Adrenal gland (tissue), 5 donors: ENCODE data around the gene MDP1.

Experiments used
- CTCF ChIP-seq, 6 experiments: fragments of 450-650 bp in 4 of 6; fragments of 200-600 bp in 2 of 6; sonication (generic) in 1 of 6; IDR thresholded peaks; 1 replicate in 5 of 6; 2 replicates in 1 of 6; pipeline versions ENCODE4 v1.5.1 to v1.8.0; 2016 to 2021; ENCODE audit warnings: antibody characterized with exemption in 6 of 6, mild to moderate bottlenecking in 2 of 6, moderate library complexity in 1 of 6
- POLR2A ChIP-seq, 2 donors: fragments of 450-650 bp; IDR thresholded peaks; one replicate each; pipeline ENCODE4 v1.6.1; 2017; ENCODE audit warnings: antibody characterized with exemption in 2 of 2, mild to moderate bottlenecking in 2 of 2, moderate library complexity in 1 of 2
- donor health status: DM: no; HTN: no; CAD: no.

GRCh38 chr14:24254630-24255392 lies 38.9 kb upstream of the MDP1 start:
- TF ChIP-seq CTCF (IDR thresholded peaks at IDR 0.05), result no peak
- no peak for TF ChIP-seq POLR2A (IDR thresholded peaks at IDR 0.05)
